ENCODE data around the gene KAZN.

DNA sequence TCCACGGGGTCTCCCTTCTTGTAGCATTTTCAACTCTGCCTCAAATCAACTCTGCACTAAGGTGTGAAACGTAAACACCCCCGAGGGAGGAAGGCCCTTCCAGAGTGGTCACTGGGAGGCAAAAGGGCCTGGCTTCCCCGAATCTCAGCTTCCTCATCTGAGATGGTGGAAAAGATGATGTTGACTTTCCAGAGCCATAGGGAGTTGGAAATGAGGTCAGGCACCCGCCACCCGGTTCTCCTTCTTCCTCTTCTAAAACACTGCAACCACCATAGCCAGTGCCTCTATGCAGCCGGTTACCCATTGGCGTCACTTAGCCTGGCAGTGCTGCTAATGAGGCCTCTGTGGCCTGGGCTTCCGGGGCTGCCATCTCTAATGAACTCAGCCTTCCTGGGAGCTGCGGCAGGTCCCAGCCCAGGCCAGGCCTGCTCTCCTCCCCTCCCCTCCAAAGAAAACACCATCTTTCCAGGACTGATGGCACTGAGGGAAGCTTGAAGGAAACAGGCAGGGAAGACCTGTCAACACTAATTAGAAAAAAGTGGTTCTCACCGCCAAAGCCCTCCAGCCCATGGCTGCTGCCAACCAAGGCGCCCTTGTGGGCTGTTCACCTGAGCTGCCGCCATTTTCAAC is 175.0 kb downstream of the KAZN start:
- TF ChIP-seq, protein P1, sequence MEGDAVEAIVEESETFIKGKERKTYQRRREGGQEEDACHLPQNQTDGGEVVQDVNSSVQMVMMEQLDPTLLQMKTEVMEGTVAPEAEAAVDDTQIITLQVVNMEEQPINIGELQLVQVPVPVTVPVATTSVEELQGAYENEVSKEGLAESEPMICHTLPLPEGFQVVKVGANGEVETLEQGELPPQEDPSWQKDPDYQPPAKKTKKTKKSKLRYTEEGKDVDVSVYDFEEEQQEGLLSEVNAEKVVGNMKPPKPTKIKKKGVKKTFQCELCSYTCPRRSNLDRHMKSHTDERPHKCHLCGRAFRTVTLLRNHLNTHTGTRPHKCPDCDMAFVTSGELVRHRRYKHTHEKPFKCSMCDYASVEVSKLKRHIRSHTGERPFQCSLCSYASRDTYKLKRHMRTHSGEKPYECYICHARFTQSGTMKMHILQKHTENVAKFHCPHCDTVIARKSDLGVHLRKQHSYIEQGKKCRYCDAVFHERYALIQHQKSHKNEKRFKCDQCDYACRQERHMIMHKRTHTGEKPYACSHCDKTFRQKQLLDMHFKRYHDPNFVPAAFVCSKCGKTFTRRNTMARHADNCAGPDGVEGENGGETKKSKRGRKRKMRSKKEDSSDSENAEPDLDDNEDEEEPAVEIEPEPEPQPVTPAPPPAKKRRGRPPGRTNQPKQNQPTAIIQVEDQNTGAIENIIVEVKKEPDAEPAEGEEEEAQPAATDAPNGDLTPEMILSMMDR (IDR thresholded peaks at IDR 0.05): no peak
- TF ChIP-seq POLR2A (IDR thresholded peaks at IDR 0.05): no peak
- no peak for TF ChIP-seq EP300 (IDR thresholded peaks at IDR 0.05)
